ENCODE measurements around the gene ERC2.

Gene ERC2

GRCh38 chr3:55555873-55556618 lies 912.2 kb downstream of the ERC2 start:
- DNase-seq (ENCODE audit: low spot score), result no peak

DNA sequence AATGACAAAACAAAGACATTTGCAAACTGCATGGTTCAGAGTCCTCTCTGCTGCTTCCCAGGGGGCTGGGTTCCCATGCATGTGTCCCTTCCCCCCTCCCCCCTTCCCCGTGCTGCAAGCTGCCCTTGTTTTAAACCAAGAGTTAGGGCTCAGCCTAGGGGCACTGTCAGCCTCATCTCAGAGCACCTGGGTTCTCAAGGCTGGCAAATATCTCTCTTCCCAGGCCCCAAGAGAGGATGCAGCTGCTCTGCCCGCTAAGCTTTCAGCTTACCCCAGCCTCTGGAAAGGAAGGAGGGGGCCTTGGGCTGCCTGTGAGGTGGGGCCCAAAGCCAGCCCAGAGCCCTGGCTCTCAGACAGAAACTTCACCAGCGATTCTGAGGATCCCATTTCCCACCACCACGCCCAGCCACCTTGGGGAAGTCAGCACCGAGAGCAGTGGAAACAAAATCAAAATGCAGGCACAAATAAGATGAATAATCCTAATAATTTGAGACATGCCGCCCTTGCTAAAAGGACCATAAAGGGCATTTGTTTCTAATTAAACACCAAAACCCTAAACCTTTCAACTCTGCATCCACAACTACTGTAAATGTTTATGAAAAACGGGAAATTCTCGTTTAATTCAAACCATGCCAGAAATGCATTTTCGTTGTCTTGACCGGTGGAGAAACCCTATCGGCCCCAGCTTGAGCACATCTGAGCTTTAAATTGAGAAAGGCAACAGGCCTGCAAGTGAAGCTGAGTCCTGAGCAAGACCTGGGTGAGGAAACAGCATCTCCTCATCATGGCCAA lies 913.4 kb downstream of the ERC2 start:
- no peak for DNase-seq (ENCODE audit: low spot score)

DNA sequence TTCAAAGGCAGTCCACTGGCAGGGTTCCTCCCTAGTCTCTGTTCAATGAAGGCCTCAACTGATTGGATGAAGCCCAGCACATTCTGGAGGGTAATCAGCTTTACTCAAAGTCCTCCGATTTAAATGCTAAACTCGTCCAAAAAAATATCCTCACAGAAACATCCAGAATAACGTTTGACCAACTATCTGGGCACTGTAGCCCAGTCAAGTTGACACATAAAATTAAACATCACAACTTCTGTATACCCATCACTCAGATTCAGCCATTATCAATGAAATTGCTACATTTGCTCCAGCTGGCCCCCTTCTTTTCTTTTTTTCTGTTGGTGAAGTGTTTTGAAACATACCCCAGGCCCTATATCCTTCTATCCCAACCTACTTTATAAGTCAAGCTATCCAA lies 916.6 kb downstream of the ERC2 start:
- no peak for DNase-seq (ENCODE audit: low spot score)

DNA sequence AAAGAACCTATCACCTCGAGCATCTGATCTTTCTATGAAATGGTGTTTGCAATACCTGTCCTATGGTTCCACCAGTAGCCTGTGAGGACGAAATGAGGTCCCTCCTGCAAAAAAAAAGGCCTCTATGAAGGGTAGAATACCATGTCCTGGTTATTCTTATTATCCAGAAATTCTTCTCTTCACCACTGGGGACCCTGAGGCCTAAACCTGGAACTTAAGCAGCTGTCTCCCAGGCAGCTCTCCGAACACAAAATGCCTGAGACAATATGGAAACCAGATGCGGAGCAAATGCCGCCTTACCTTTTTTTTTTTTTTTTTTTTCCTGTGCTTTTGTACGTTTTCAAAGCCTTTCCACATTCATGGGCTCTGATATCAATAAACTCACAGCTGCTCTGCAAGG lies 919.1 kb downstream of the ERC2 start:
- DNase-seq (ENCODE audit: low spot score), result no peak

DNA sequence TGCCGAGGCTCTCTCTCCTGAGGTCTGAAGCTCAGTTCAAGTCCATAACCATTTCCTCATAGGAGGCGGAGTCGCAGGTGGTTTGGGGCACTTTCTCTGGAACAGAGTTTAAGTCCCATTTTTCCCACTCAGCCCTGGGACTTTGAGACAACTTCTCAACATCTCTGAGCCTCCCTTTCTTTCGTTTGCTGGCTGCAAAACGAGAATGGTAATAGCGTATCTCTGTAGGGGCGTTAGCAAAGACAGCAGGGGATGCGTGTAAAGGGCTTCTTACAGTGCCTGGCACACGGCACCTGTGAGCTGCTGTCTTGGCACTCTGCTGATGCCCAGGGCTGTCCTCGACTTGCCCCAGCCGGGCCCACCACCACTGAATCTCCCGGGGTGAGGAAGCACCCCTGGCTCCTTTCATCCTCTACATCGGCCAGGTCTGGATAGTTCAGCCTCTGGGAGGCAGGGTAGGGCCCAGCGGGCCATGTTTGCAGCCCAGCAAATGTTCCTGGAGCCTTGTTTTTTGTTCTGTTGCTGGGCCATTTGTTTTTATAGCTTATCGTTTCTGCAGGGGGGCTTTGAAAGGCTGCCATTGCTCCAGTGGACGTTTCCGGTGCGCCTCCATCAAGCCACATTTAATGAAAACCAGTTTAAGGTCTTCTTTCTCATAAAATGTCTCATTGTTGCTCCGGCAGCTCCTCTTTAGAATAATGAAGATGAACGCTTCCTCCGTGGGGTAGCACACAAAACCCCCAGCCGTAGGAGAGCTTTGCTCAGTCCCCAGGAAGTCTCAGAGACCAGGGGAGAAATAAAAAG lies 921.2 kb downstream of the ERC2 start:
- DNase-seq (ENCODE audit: low spot score), result no peak

DNA sequence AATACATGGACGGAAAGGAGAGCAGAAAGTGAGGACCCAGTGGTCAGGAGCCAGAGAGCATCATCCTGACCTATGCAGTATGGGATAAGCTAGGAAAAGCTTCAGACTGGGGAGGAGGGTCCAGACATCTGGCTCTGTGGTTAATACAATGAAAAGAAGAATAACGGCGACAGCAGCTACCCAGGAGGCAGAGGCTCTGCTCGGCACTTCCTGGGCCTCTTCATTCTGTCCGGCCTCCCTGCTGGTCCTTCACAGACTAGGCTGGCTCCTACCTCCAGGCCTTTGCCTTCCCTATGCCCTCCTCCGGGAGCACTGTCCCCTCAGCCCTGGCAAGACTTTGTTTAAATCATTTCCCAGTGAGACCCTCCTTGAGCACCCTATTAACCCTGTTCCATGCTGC lies 922.3 kb downstream of the ERC2 start:
- DNase-seq (ENCODE audit: low spot score), result no peak

GRCh38 chr3:55544219-55544618 lies 924.0 kb downstream of the ERC2 start:
- no peak for DNase-seq (ENCODE audit: low spot score)

DNA sequence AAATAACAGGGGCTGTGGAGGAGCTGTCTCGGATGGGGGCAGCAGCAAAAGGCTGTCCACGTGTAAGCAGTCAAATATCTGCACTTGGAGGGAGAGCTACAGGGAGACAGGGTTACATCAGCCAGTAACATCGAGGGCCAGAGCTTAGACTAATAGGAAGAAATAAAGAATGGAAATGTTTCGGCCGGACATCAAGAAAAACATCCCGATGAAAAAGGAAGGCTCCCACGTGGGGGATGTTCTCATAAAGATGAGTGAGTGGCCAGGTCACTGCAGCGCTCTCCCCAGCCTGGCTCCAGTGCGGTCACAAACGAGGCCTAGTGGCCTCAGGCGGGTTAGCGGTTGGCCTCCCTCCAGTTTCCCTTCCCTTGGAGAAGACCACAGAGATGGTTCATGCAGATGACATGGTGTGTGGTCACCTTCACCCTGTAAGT lies 925.1 kb downstream of the ERC2 start:
- no peak for DNase-seq (ENCODE audit: low spot score)

GRCh38 chr3:55541456-55541855 lies 926.8 kb downstream of the ERC2 start:
- no peak for DNase-seq (ENCODE audit: low spot score)

DNA sequence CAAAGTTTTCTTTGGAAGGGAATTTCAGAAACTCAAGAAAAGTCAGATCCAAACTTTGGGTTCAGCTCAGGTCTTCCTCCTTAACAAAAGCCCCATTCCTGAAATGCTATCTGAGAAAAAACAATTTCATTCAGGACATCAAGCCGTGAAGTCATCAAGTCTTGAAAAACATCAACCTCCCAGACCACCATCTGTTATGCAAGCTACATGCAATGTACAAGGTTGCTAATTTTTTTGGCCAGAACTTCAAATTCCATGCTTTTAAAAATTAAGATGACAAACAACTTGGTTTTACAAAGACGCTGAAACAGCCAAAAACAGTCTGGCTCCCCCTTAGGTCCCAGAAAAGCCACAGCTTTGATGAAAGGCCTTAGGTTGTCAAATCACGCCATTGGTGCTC lies 927.3 kb downstream of the ERC2 start:
- DNase-seq (ENCODE audit: low spot score), result no peak

DNA sequence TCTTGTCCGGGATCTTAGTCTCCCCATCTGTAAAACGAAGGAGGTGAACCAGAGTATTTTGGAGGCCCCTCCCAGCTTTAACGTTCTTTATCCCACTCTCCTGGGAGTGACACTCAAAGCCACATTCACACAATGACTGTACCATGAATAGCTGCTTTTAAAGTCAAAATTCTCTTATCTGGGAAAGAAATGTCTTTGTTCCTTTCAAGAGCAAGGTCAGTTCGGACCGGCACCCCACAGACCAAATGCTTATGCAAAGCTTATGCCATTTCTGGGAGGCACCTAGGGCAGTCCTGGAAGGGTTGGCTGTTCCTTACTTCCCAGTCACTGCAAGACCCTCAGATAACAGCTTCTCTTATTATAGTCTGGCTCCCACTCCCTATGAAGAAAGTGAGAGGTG lies 927.7 kb downstream of the ERC2 start:
- DNase-seq (ENCODE audit: low spot score), result no peak

DNA sequence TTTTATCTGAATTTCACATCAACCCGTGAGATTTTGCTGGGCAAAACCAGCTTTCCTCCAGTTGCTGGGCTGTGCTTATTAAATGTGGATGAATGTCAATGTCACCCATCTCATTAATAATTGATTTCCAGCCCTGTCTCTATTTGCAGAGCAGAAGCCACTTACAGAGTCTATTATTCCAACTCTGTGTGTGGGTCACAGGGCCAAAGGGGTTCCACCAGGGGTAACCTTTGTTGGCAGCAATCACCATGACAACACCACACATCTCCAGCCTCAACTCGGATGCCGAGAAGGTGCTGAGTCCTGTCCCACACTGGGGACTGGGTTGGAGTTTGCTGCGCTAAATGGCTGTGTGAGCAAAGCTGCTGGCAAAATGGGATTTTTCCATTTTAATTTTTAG lies 930.1 kb downstream of the ERC2 start:
- no peak for DNase-seq (ENCODE audit: low spot score)

- no peak for DNase-seq (ENCODE audit: low spot score)
These were observed 930.7 kb downstream of the ERC2 start for GRCh38 chr3:55537563-55537962.

GRCh38 chr3:55537129-55537528 lies 931.1 kb downstream of the ERC2 start:
- DNase-seq (ENCODE audit: low spot score), result no peak

DNA sequence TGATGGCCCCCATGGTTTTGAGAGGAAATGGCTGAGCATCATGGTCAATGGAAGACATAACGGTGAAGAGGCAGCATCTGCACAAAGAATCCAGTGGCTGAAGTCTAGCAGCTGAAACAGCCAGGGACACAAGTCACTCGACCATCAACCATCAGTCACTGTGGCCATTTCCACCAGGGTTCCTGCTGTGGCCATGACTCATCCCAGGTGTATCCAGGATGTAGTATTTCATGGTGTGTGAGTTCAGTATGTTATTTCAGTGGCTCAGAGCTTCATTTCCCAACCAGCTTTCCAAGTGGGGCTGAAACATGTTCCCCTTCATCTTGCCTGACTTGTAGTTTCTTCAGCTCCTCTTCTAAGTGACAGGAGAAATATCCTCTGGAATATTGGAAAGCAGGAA lies 933.4 kb downstream of the ERC2 start:
- no peak for DNase-seq (ENCODE audit: low spot score)

- DNase-seq (ENCODE audit: low spot score), result no peak
These were observed 935.5 kb downstream of the ERC2 start for GRCh38 chr3:55532806-55533205.

DNA sequence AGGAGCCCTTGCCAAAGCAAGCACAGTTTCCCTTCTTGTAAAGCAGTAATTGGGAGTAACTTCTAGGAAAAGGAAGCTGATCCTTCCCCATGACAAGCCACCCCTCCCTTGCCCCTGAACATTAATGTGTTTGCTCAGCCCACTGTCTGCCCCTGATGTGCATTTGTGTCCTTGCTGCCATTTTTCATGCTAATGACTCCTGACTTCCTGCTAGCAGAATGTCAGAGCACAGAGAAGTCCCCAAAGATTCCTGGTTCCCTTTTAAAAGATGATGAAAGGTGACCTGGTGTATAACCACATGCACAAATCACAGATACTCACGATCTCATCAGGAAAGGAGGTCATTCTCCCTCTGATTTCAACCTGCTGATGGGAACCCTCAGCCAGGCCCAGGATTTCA lies 936.9 kb downstream of the ERC2 start:
- no peak for DNase-seq (ENCODE audit: low spot score)

DNA sequence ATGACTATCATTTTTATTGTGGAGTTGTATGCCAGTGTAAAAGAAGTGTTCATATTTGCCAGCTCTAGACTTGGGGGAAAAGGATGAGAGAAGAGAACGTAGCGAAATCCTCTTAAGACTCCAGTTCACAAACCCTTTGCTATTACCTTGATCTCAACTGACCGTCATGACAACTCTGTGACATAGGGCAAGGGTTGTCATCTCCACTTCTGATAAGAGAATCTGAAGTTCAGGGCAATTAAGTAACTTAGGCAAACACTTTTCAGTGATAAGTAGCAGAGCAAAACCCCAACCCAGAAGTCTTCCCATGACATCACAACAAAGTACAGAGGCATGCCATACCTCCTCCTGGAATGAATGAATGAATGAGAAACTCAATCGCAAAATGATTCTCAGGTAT lies 940.9 kb downstream of the ERC2 start:
- no peak for DNase-seq (ENCODE audit: low spot score)

- DNase-seq (ENCODE audit: low spot score), result no peak
These were observed 941.8 kb downstream of the ERC2 start for GRCh38 chr3:55526332-55527030.

DNA sequence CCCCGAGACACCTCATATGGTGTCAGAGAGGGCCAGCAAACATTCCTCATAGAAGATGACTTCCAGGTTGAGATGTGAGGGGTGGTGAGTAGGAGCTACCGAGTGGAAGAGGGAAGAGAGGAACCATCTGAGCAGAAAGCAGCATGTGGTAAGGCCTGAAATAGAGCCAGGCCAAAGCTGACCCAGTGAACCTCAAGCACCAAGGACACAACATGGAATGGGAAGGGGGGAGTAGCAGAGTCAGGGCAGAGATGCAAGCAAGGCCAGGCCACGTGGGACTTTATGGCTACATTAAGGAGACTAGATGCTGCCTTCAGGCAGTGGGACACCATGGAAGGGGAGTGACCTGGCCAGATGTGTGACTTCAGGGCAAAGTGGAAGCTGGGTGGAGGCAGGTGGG lies 942.8 kb downstream of the ERC2 start:
- no peak for DNase-seq (ENCODE audit: low spot score)

DNA sequence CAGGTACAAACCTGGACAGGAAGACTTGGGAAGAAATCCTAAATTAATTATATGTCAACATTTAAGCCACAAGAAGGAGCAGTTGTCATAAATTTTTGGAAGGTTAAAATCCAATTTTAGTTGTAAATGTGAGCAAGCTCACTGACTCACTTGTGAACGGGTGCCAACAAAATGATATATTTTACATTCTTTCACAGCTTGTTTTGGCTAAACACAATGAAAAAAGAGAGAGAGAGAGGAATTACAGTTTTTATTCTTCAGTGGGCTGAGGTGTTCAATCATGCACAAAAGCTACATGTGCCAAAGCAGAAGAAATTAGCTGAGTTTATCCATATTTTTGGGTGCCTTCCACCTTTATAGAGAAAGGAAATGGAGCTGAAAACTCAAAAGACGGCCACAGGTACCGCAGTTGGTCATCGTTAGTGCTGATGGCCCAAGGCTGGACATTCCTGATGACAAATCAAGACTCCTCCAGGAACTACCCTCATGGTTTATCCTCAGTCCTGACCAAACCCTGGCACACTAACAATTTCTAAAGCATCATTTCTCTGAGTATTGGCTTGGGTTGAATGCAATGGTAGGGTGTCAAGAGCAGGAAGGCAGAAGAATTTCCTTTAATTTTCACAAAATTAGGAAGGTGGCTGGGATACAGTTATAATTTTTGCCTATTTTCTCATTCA lies 943.6 kb downstream of the ERC2 start:
- DNase-seq (ENCODE audit: low spot score), result no peak

GRCh38 chr3:55523471-55523870 lies 944.8 kb downstream of the ERC2 start:
- DNase-seq (ENCODE audit: low spot score), result no peak
